ENCODE data around the gene CARMIL3.

CARMIL3 gene

DNA sequence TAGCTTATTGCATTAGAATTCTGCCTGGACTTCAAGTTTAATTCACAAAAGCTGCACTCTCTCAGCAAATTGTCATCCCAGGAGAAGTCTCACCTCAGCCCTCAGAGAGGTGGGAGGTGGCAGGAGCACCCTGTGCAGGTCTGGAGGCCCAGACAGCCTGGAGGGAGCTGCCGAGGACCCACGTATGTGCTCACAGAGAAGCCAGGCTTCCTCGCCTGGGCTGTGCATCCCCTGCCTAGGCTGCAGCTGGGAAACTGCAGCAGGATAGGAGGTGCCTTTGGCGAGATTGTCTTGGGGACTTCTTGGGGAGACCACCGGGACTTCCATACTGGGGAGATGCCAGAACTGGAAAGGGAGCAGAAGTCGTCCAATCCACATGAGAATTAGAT, 28.3 kb downstream of the CARMIL3 start:
- H3K4me3 ChIP-seq (replicated peaks; ENCODE audit: low read depth, low read length): no peak overlapping the region
- TF ChIP-seq, protein P1, sequence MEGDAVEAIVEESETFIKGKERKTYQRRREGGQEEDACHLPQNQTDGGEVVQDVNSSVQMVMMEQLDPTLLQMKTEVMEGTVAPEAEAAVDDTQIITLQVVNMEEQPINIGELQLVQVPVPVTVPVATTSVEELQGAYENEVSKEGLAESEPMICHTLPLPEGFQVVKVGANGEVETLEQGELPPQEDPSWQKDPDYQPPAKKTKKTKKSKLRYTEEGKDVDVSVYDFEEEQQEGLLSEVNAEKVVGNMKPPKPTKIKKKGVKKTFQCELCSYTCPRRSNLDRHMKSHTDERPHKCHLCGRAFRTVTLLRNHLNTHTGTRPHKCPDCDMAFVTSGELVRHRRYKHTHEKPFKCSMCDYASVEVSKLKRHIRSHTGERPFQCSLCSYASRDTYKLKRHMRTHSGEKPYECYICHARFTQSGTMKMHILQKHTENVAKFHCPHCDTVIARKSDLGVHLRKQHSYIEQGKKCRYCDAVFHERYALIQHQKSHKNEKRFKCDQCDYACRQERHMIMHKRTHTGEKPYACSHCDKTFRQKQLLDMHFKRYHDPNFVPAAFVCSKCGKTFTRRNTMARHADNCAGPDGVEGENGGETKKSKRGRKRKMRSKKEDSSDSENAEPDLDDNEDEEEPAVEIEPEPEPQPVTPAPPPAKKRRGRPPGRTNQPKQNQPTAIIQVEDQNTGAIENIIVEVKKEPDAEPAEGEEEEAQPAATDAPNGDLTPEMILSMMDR (IDR thresholded peaks at IDR 0.05; ENCODE audit: low read length, missing control alignments): no peak
- no peak for DNase-seq (ENCODE audit: low read depth)

- H3K4me3 ChIP-seq (replicated peaks; ENCODE audit: low read depth, low read length): peak overlapping the region; percentile 44
- no peak for DNase-seq (ENCODE audit: low read depth)
- TF ChIP-seq, protein P1 (IDR thresholded peaks at IDR 0.05; ENCODE audit: low read length, missing control alignments): no peak
These were observed 29.3 kb downstream of the CARMIL3 start for GRCh38 chr14:24080888-24081738.

DNA sequence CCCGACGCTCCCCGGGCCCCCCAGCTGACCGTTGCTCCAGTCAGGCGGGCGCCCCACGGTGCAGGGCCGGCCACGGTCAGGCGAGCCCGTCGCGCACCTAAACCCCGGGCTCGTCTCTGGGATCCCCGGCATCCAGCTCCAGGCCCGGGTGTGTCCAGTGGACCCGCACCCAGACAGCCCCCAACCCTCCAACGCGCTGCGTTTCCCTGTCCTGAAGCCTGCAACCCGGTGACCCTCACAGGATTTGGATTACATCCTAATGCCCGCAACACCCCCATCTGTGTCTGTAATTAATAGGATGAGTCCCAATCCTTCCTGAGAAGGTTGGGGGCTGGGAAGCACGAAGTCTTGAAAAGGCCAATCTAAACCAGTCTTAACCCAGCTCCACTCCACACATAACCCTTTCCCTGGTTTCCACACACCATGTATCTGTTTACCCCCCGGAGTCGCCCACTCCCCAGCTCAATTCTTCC, 30.0 kb downstream of the CARMIL3 start:
- TF ChIP-seq, protein P1 (IDR thresholded peaks at IDR 0.05; ENCODE audit: low read length, missing control alignments): no peak
- no peak for DNase-seq (ENCODE audit: low read depth)
- H3K4me3 ChIP-seq (replicated peaks; ENCODE audit: low read depth, low read length): no peak overlapping the region

DNA sequence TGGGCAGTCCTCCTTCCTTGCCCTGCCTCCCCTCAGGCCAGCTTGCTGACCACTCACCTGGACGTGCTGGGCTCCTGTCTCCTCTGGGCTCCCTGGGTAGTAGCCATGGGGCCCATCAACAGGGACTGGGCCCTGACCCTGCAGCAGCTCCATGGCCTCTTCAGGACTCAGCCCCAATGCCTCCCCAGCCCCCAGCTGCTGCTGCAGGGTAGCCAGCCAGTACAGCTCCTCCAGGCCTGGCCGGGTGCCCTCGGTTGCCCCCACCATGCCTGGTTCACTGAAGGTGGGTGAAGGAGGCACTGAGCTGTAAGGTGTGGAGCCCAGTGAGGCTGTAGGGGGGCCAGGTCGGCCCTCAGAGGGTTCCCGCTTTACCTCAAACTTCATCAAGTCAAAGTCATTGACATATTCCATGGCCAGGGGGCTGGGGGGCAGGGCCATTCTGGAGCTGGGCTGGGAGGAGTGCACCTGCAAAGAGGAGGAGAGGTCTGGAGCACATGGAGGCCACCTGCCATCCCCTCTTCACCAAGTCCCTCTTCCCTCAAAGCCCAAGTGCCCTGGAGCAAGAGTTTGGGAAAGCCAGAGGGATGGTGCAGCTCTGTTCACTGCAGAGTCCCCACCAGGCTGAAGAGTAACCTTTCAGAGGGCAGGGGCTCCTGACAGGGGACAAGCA, 30.7 kb downstream of the CARMIL3 start:
- H3K4me3 ChIP-seq (replicated peaks; ENCODE audit: low read depth, low read length): no peak overlapping the region
- TF ChIP-seq, protein P1 (IDR thresholded peaks at IDR 0.05; ENCODE audit: low read length, missing control alignments): no peak
- no peak for DNase-seq (ENCODE audit: low read depth)

- no peak overlapping the region for H3K4me3 ChIP-seq (replicated peaks; ENCODE audit: low read depth, low read length)
- DNase-seq (ENCODE audit: low read depth): no peak
- TF ChIP-seq, protein P1 (IDR thresholded peaks at IDR 0.05; ENCODE audit: low read length, missing control alignments): no peak
These were observed 31.7 kb downstream of the CARMIL3 start for GRCh38 chr14:24083462-24083861.

DNA sequence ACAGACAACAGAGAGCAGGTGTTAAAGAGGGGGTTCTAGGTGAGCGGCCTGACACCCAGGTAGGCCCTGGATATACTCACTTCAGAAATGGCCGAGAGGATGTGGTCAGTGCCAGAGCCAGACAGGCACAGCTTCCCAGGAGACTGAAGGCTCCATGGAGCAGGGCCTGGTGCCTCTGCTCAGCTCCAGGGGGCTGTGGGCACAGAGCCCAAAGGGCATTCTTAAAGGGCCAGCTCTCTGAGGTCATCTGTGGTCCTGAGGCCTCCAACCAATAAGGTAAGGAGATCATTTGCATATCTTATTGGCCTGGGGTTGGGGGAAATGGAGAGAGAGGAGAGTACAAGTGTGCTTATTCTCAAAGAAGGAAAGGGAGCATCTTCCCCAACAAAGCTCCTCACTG, 32.6 kb downstream of the CARMIL3 start:
- no peak for DNase-seq (ENCODE audit: low read depth)
- TF ChIP-seq, protein P1 (IDR thresholded peaks at IDR 0.05; ENCODE audit: low read length, missing control alignments): no peak

More for the DNA sequence above, 32.6 kb downstream of the CARMIL3 start:
- no peak overlapping the region for H3K4me3 ChIP-seq (replicated peaks; ENCODE audit: low read depth, low read length)
